SU-DHL-6 (cell line): ENCODE data around the gene ARL15.

ENCODE experiments used
- H2AFZ ChIP-seq: fragments of 200-600 bp; sonication (generic); 2 replicates; pipeline ENCODE4 v1.6.1; 2014; ENCODE audit warnings: low read depth, mild to moderate bottlenecking, moderate library complexity, mixed read lengths, antibody characterized with exemption, low read length; ENCODE audit not compliant: severe bottlenecking
- H3F3A ChIP-seq: fragments of 200-600 bp; shearing (Covaris generic); 2 replicates; pipeline ENCODE4 v1.6.0; 2016; ENCODE audit warnings: antibody characterized with exemption, mild to moderate bottlenecking; ENCODE audit not compliant: insufficient read depth
- H3K27ac ChIP-seq: fragments of 200-600 bp; sonication (generic); 2 replicates; pipeline ENCODE4 v1.5.1; 2016; ENCODE audit warnings: low read depth, mild to moderate bottlenecking, low read length, moderate library complexity, mixed read lengths
- H3K27me3 ChIP-seq: fragments of 200-600 bp; sonication (generic), shearing (Covaris generic); 2 replicates; pipeline ENCODE4 v1.6.0; 2014; ENCODE audit warnings: mild to moderate bottlenecking, low read length
- H3K36me3 ChIP-seq: fragments of 200-600 bp; sonication (generic); 2 replicates; pipeline ENCODE4 v1.6.1; 2014; ENCODE audit warnings: mild to moderate bottlenecking, low read length, mixed read lengths
- H3K4me2 ChIP-seq: fragments of 300-600, 200-600 bp; shearing (Covaris generic), sonication (generic); 2 replicates; pipeline ENCODE4 v1.6.0; 2014; ENCODE audit warnings: low read length, low read depth, mild to moderate bottlenecking; ENCODE audit not compliant: poor library complexity, severe bottlenecking
- H3K4me3 ChIP-seq: fragments of 200-600 bp; sonication (generic); 2 replicates; pipeline ENCODE4 v1.5.1; 2014; ENCODE audit warnings: antibody characterized with exemption, low read length, mild to moderate bottlenecking, mixed read lengths; ENCODE audit not compliant: insufficient read depth, poor library complexity, severe bottlenecking
- H3K79me2 ChIP-seq: fragments of 200-600 bp; sonication (generic); 2 replicates; pipeline ENCODE4 v1.6.1; 2014; ENCODE audit warnings: mild to moderate bottlenecking, low read length, moderate library complexity; ENCODE audit not compliant: insufficient read depth
- H3K9ac ChIP-seq: fragments of 200-600 bp; sonication (generic); 2 replicates; pipeline ENCODE4 v1.7.0; 2014; ENCODE audit warnings: mild to moderate bottlenecking, low read length
- H3K9me2 ChIP-seq: fragments of 200-600 bp; sonication (generic); replicated peaks from 2 replicates; pipeline ENCODE4 v1.6.1; 2014; ENCODE audit warnings: low read length; ENCODE audit not compliant: insufficient read depth
- H3K9me3 ChIP-seq: fragments of 200-600 bp; sonication (generic); 2 replicates; pipeline ENCODE4 v1.6.1; 2014; ENCODE audit warnings: low read length, mixed read lengths; ENCODE audit not compliant: insufficient read depth
- H4K20me1 ChIP-seq: fragments of 200-600 bp; sonication (generic); 2 replicates; pipeline ENCODE4 v1.6.1; 2014; ENCODE audit warnings: low read depth, mild to moderate bottlenecking, antibody characterized with exemption, low read length, moderate library complexity, mixed read lengths
- CTCF ChIP-seq: fragments of 200-600 bp; sonication (generic); IDR thresholded peaks from one replicate; pipeline ENCODE4 v1.5.1; 2017; ENCODE audit warnings: antibody characterized with exemption, mild to moderate bottlenecking, low read length, moderate library complexity; ENCODE audit not compliant: insufficient read depth, poor library complexity, severe bottlenecking
- EZH2phosphoT487 ChIP-seq: fragments of 200-600 bp; sonication (generic), shearing (Covaris generic); conservative IDR thresholded peaks from 2 replicates; pipeline ENCODE4 v1.6.1; 2018; ENCODE audit warnings: mild to moderate bottlenecking, antibody characterized with exemption, low read length, moderate library complexity, mixed read lengths

Gene ARL15

GRCh38 chr5:54224103-54224826, 86.1 kb downstream of the ARL15 start:
- Histone ChIP-seq H3K4me3 (no peak overlapping the region), H3K27me3 (no peaks in the 10 kb centered on the region), H4K20me1 (no peaks in the 10 kb centered on the region), H3K9me3 (no peaks in the 10 kb centered on the region), H3K9me2 (no peaks in the 10 kb centered on the region), H3K9ac (no peak overlapping the region), H3F3A (no peaks in the 10 kb centered on the region), H3K4me2 (no peak overlapping the region), H3K36me3 (no peaks in the 10 kb centered on the region), H2AFZ (no peak overlapping the region), H3K79me2 (no peaks in the 10 kb centered on the region), H3K27ac (no peak overlapping the region)
- TF ChIP-seq CTCF = no peak
- TF ChIP-seq EZH2phosphoT487 = no peak

GRCh38 chr5:54222336-54222735, 88.0 kb downstream of the ARL15 start:
- Histone ChIP-seq H3K36me3 (no peaks in the 10 kb centered on the region), H3K79me2 (no peaks in the 10 kb centered on the region)

GRCh38 chr5:54221135-54221534, 89.2 kb downstream of the ARL15 start:
- H3K27me3 ChIP-seq = no peaks in the 10 kb centered on the region
- H3K9ac ChIP-seq = no peak overlapping the region

More at GRCh38 chr5:54222336-54222735, 88.0 kb downstream of the ARL15 start:
- TF ChIP-seq EZH2phosphoT487 (no peak), CTCF (no peak)
- Histone ChIP-seq H3K9me3 (no peaks in the 10 kb centered on the region), H3K9me2 (no peaks in the 10 kb centered on the region), H3K4me2 (no peak overlapping the region), H2AFZ (no peak overlapping the region), H3K9ac (no peak overlapping the region), H3K27me3 (no peaks in the 10 kb centered on the region), H3K27ac (no peak overlapping the region), H4K20me1 (no peaks in the 10 kb centered on the region), H3K4me3 (no peak overlapping the region), H3F3A (no peaks in the 10 kb centered on the region)

More at GRCh38 chr5:54221135-54221534, 89.2 kb downstream of the ARL15 start:
- Histone ChIP-seq H3K79me2 (no peaks in the 10 kb centered on the region), H2AFZ (no peak overlapping the region), H3K9me3 (no peaks in the 10 kb centered on the region), H3K4me2 (no peak overlapping the region), H3F3A (no peaks in the 10 kb centered on the region), H3K27ac (no peak overlapping the region), H3K4me3 (no peak overlapping the region), H4K20me1 (no peaks in the 10 kb centered on the region), H3K36me3 (no peaks in the 10 kb centered on the region), H3K9me2 (no peaks in the 10 kb centered on the region)
- TF ChIP-seq EZH2phosphoT487 (no peak), CTCF (no peak)
